Hematopoietic multipotent progenitor cell treated with erythropoietin and hydrocortisone succinate and interleukin-3 and kit ligand, for 8 days (in vitro differentiated cells): Measurements from ENCODE around the gene LCMT1.
"Not testable (repeated sequence)": the region's sequence is repeated elsewhere in the genome, so short reads cannot be mapped to it uniquely, and the experiment has no call there.

Source experiments
- DNase-seq: peaks from one replicate; pipeline ENCODE4 v3.0.0-alpha.2; 2015

LCMT1 gene

GRCh38 chr16:25111403-25112166 lies at the start of gene LCMT1:
LCMT1 (plus strand) TSS chr16:25111742; CDS start chr16:25111884, 142 bp downstream.
- peak; percentile 100 for DNase-seq

- DNase-seq, result no peak
These were observed 48.4 kb upstream of the LCMT1 start for GRCh38 chr16:25063102-25063501.

GRCh38 chr16:25063865-25064264 lies 47.7 kb upstream of the LCMT1 start:
- peak; percentile 32 for DNase-seq

DNA sequence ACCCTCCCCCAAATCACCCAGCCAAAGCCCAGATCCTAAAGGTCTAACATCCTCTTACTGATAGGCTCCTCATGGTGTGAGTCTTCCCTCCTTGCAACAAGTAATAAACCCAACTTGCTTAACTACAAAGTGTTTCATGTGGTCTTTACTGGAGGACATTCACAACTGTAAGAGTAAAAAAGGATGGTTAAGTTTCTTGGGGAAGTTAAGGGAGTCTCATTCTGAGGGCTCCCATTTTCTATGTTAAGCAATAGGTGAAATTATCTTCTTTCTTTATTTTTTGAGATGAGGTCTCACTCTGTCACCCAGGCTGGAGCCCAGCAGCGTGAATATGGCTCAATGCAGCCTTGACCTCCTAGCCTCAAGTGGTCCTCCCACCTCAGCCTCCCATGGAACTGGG lies 47.3 kb upstream of the LCMT1 start:
- DNase-seq, result not testable (repeated sequence)

DNA sequence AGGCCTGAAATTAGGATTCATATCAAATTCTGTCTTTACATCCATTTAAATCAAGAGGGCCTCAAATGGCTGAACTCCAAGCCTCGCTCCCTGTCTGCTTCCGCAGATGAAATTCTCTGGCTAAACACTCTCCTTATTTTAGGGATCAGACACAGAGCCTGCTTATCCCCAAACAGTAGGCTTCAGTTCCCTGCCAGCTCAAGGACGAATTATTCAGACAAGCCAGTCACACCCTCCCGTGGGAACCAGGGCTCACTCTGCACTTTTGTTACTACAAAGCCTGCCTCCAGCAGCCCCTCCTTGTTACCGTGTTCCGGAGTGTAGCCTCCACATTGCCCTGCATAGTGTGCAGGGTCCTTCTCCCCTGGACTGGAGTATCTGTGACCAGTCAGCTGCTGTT lies 46.6 kb upstream of the LCMT1 start:
- DNase-seq, result no peak

DNA sequence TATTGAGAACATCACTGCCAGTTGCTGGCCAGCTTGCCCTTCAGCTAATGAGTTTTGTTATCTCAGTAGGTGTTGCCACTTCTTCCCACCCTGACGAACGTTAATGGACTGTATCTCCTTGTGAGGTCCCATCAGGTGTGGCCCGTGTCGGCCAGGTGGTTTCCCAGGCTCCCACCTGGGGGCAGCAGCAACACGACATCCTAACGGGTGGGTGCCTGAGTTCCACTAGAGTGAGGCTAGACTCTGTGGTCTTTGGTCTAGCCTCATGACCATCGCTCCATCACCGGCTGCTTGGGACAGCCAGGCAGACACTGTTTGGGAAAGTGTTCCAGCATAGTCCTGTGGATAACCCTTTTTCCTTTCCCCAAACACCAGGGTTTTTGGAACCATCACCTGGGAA lies 45.6 kb upstream of the LCMT1 start:
- no peak for DNase-seq

DNA sequence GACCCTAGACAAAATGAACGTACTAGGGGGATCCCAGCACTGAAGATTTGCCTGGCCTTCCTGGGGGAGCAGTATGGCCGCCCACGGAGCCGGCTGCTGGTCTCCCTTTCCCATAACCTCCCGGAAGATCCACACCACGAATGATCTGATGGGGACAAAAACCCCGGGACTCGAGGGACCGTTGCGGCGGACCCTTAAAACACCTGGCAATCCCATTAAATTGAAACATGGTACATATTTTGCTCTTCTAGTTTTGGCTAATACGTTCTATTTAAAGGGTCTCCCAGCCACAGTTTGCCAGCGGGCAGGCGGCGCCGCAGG lies 45.2 kb upstream of the LCMT1 start:
- DNase-seq, result no peak

- peak; percentile 72 for DNase-seq
These were observed 44.6 kb upstream of the LCMT1 start for GRCh38 chr16:25066747-25067631.

DNA sequence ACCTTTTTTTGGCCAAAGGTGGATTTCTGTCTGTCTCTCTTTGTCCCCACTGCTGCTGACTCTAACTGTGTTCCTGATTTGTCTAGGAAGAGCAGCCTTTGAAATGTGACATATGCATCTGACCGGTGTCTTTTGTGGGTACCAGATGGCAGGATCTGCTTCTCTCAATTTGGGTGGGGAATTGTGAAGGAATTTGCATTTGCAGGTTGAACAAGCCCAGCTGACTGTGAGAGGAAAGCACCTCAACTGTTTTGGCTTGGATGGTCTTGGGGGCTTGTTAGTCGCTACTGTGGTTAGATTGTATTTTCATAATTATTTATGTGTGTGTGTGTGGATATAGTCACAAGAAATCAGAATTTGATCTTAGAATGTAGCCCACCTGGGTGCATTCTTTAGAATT lies 37.7 kb upstream of the LCMT1 start:
- no peak for DNase-seq

DNA sequence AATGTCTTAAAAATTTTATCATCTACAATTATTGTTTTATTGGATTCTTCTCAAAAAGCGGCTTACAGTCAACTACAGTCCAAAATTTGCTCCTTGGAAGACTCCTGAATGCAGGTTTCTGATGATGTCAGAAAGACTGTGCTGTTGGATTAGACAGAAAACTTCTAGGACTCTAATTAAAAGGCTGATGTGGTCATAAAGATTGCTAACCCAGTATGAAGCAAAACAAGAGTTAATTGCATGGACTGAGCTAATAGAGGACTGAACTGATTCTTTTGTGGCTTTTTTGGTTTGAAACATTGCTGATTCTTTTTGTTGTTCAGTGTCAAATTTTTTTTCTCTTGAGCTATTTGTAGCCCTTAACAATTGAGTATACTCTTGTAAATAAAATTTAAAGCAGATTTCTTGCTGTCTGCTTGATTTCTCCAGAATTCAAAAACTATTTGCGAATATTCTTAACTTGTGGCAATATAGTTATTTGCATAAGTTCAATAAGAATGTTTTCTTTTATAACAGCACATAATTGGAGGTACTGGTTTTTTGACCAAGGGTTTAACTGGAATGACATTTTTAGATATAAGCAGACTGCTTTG lies 33.1 kb upstream of the LCMT1 start:
- no peak for DNase-seq

DNA sequence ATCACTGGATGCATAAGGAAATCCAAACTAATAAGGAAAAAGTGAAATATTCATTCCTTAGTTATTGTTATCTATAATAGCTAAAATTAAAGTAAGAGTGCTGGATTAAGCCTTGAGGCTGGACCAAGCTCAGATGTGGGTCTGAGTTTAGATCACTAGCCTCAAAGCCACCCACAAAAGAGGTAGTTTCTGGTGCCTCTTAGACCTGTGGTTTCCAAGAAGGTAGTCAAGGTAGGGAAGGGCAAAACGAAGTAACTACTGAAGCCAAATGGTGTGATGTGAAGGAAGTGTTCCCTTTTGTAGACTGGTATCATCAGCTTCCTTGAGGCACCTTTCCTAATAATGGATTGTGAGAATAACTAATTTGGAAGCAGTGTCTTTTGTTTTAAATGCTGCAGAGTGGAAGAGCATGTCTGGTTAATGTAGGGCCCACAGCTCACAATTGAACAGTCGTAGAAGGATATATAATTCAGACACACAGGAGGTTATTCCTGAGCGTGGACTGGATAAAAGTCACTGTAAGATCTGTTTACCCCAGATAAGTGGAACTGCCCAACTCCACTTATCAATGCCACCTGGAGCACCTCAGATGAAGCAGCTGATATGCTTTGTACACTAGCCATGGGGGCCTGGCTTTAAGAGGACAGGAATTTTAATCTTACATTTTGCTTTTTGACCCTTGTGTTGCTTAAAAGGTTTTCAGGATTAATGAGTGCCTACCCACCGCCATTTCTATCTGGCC lies 31.7 kb upstream of the LCMT1 start:
- DNase-seq, result peak; percentile 80

DNA sequence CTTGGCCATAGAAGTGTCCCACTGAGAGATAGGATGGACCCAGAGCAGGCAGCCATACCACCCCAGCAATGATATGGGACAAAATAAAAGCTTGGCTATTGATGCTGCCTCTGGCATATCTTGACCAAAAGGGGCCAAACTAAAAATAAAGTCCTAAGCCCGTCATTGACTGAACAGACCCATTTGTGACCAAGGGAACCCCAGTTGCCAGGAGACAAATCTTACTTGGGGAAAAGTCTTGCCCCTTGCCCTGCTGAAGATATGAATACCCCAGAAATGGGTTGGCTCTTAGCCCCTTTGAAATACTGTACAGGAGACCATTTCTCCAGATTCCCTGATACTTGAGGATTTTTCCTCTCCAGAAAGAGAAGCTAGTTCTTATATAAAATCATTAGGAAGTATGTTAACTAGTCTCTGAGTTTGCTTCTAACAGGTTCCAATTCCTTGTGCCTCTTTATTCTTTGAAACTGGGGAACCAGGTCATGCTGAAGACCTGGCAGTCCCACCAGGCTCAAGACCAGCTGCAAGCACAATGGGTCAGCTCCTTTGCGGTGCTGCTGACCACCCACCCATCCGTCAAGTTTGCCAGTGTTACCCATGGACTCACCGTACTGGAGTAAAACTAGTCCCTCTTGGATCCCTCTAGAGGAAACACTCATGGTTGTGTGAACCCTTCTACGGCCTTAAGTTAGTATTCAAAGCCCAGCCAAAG lies 31.0 kb upstream of the LCMT1 start:
- no peak for DNase-seq

DNA sequence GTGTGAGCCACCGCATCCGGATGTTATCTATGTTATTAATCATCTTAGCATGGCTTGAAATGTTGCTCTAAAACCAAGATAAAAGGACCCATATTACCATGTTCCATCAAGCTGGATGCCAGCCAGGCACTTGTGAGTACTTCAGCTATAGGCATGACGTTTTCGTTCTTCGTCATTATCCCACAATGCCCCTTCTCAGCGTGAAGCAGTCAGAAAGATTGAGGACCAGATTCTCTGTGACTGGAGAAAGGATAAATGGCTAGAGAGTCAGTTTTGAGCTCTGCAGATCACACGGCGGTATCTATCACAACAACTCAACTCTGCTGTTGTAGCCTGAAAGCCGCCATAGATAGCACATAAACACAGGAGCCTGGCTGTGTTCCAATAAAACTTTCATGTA lies 29.8 kb upstream of the LCMT1 start:
- DNase-seq, result peak; percentile 12

DNA sequence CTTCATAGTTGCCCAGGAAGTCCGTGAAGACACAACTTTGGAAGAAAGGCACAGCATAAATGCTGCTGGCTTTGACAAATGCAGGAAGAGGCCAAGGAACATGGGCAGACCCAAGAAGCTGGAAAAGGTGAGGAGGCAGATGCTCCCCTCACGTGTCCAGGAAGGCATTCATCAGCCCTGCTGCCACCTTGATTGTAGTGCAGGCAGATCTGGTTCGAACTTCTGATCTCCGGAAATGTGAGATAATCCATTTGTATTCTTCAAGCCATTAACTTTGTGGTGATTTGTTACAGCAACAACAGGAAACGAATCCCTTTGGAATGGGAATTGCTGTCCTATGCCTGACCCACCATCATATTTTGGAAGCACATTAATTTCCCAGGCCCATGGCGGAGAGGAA lies 28.5 kb upstream of the LCMT1 start:
- DNase-seq, result no peak

DNA sequence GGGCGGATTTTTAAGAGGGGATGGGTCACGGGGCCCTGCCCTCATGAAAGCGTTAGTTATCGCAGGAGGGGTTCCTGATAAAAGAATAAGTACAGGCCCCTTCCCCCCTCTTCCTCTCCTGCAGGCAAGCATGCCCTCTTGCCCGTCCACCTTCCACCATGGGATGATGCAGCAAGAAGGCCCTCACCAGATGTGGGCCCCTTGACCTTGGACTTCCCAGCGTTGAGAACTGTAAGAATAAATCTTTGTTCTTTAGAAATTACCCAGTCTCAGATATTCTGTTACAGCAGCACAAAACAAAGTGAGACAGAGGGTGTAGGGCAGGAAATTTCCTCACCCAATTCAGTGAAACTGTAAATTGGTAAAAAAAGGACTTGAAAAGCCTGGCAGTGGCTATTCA lies 27.8 kb upstream of the LCMT1 start:
- DNase-seq, result no peak

DNA sequence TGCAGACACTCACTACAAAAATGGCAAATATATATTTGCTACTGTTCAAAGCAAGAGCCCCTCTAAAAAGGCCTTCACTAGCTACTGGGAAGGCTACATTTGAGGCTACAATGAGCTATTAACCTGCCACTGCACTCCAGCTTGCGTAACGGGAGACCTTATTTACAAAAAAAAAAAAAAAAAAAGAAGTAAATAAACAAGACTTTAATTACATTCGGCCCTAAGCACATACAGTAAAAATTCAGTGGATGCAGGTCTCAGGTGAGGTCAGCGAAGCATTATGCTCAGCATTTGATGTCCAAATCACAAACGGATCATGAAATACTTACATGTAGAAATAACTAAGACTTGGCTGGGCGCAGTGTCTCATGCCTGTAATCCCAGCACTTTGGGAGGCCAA lies 26.7 kb upstream of the LCMT1 start:
- no peak for DNase-seq

DNA sequence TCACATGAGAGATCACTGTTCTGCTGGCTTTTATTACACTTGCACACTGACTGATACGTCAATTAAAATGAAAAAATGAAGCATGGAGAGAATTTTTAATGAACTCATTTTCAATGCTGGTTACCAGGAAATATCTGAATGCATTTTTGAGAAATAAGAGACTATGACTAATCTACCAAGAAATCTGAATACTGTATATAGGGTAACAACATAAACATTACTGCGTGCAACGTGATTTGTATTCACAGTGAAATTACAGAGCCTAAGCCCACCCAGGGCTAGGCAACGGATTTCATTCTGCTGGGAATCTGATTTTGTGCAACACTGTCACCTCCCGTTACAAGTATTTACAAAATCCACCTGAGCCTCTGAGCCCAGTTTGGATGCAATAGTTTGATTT lies 23.8 kb upstream of the LCMT1 start:
- no peak for DNase-seq

DNA sequence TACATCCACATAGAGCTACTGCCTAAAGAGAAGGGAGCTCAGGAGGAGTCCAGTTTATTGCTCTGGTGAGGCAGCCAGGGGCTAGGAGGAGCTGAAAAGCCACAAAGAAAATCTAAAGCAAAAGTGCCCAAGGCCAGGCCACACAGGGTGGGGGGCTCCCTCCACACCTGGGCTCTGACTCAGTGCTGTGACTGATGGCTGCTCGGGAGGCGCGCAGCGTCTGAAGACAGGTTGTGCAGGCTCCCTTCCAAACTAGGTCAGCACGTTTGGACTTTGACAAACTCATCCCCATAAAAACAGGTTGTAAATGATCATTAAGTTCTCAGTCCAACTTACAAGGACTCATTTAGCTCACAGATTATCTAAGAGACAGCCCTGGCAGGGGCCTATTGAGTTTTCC lies 22.2 kb upstream of the LCMT1 start:
- no peak for DNase-seq

GRCh38 chr16:25092441-25092840 lies 19.1 kb upstream of the LCMT1 start:
- DNase-seq, result no peak

DNA sequence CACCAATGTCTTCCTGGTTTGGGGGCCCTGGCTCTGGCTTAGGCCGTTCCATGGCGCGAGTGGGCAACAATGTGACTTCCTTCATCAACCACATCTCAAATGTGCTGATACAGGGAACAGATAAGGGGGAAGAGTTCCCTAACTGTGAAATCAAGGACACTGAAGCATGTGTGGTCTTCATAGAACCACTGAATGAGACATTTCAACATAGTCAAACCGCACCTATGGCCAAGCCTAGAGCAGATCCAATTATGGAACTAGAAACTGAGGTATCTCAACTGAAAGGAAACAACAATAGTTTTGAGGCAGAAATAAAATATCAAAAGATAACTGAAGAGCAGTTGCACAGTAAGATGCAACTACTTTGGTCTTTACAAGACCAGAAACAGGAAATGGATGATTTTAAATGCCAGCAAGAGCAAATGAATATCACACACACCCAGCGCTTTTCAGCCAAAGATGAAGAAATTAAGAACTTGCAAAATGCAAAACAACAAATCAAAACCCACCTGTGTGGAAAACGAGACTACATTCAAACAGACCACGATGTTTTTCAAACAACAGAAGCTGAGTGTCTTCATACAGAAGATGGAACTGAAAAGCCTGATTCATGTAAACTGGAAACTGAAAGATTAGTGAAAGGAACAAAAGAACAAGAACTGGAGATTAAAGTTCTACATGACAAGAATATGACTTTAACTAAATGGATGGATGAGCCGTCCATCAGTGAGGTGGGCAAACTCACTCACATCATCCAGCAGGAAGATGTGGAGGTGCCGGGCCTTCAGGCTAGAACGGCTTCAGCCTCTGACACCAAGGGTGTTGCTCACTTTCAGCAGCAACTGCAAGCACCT lies 18.1 kb upstream of the LCMT1 start:
- peak; percentile 46 for DNase-seq

GRCh38 chr16:25094596-25094995 lies 16.9 kb upstream of the LCMT1 start:
- DNase-seq, result no peak

DNA sequence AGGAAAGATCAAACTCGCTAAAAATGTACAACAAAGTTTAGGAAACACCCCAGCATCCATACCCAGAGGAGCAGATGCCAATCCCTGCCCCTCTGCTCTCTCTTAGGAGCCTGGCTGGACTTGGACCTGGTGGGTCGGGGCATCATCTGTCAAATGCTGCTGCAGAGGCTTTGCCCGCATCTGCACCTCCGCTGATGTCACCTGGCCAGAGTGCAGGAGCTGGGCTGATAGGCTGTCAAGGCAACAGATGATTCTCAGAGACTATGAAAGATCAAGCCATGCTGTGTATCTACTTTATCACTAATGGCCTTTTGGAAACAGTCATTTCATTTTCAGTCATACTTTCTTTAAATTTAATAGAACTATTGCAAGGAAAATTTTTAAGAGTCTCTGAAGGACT lies 15.9 kb upstream of the LCMT1 start:
- DNase-seq, result no peak
